Hematopoietic multipotent progenitor cell treated with erythropoietin and hydrocortisone succinate and interleukin-3 and kit ligand, for 8 days (in vitro differentiated cells): ENCODE data around the gene APOA5.

Experiments used
- DNase-seq: peaks from one replicate; pipeline ENCODE4 v3.0.0-alpha.2; 2015

APOA5 gene

GRCh38 chr11:116796548-116796947, 4.9 kb upstream of the APOA5 start:
- no peak for DNase-seq

GRCh38 chr11:116794851-116795250, 3.2 kb upstream of the APOA5 start:
- DNase-seq = no peak

- peak; percentile 44 for DNase-seq
Observed at GRCh38 chr11:116793772-116794097, 2.1 kb upstream of the APOA5 start.

GRCh38 chr11:116792869-116793771, 1.4 kb upstream of the APOA5 start:
- no peak for DNase-seq

- no peak for DNase-seq
Observed at GRCh38 chr11:116792144-116792868, 627 bp upstream of the APOA5 start.

- peak; percentile 69 for DNase-seq
Observed at GRCh38 chr11:116791002-116791812, 472 bp downstream of the APOA5 start.

- DNase-seq = no peak
Observed at GRCh38 chr11:116790167-116791001, 1.3 kb downstream of the APOA5 start.

- DNase-seq = no peak
Observed at GRCh38 chr11:116788975-116789374, 2.7 kb downstream of the APOA5 start.

GRCh38 chr11:116788534-116788933, 3.1 kb downstream of the APOA5 start:
- no peak for DNase-seq

GRCh38 chr11:116787786-116788486, 3.7 kb downstream of the APOA5 start, which contains the start of gene ZPR1:
Gene ZPR1, minus strand, starts transcription at chr11:116788023. Its CDS starts 33 bp downstream, at chr11:116787990.
- peak; percentile 77 for DNase-seq

GRCh38 chr11:116787436-116787785, 4.3 kb downstream of the APOA5 start:
- no peak for DNase-seq

GRCh38 chr11:116786966-116787365, 4.7 kb downstream of the APOA5 start:
- no peak for DNase-seq

GRCh38 chr11:116786326-116786725, 5.4 kb downstream of the APOA5 start:
- no peak for DNase-seq

- no peak for DNase-seq
Observed at GRCh38 chr11:116782728-116783127, 9.0 kb downstream of the APOA5 start.

GRCh38 chr11:116778556-116778955, 13.1 kb downstream of the APOA5 start:
- DNase-seq = no peak

- DNase-seq = peak; percentile 79
Observed at GRCh38 chr11:116777056-116777455, 14.6 kb downstream of the APOA5 start.

GRCh38 chr11:116776522-116776984, 15.1 kb downstream of the APOA5 start:
- peak; percentile 66 for DNase-seq

- DNase-seq = no peak
Observed at GRCh38 chr11:116775975-116776374, 15.7 kb downstream of the APOA5 start.

- peak; percentile 57 for DNase-seq
Observed at GRCh38 chr11:116774661-116775060, 17.0 kb downstream of the APOA5 start.

GRCh38 chr11:116773203-116774097, 18.2 kb downstream of the APOA5 start:
- DNase-seq = peak; percentile 55
